ENCODE measurements around the gene IP6K3. TPM values are rescaled to one million over a fixed set of nuclear protein-coding genes. Genes with fewer than 3 reads are reported as not detected.

Gene IP6K3
- total RNA-seq, 4 donors from 2014 or later: 0.32 to 5.5 (median 2.8) TPM

GRCh38 chr6:33779290-33779689, 32.6 kb upstream of the IP6K3 start:
- no peaks in the 10 kb centered on the region for H3K27me3 ChIP-seq
- H3K4me1 ChIP-seq: peaks cover 0 to 26% (median 5%) of the 10 kb centered on the region in 3 donors
- TF ChIP-seq CTCF (IDR thresholded peaks at IDR 0.05) (no peak), POLR2A (IDR thresholded peaks at IDR 0.05) (no peak), POLR2AphosphoS5 (IDR thresholded peaks at IDR 0.05) (no peak), EP300 (IDR thresholded peaks at IDR 0.05) (no peak)
- no peak overlapping the region for H3K27ac ChIP-seq
- H3K36me3 ChIP-seq: peaks cover 5 to 100% of the 10 kb centered on the region in 2 donors
- no peak overlapping the region for H3K4me3 ChIP-seq
- no peaks in the 10 kb centered on the region for H3K9me3 ChIP-seq
- 79% methylated on average over 6 of the region's 7 CpGs; no CpG with 5 or more reads in 1 of the 2 donors for WGBS, 2 donors (ENCODE audit: low coverage in 1 of 2)
- no peak for ATAC-seq

GRCh38 chr6:33778444-33779121, 31.9 kb upstream of the IP6K3 start:
- Histone ChIP-seq H3K9me3 (no peaks in the 10 kb centered on the region), H3K36me3 (peaks cover 5 to 100% of the 10 kb centered on the region in 2 donors), H3K27ac (no peak overlapping the region), H3K27me3 (no peaks in the 10 kb centered on the region), H3K4me1 (peaks cover 0 to 19% (median 5%) of the 10 kb centered on the region in 3 donors), H3K4me3 (no peak overlapping the region)
- WGBS, 2 donors (ENCODE audit: low coverage in 1 of 2): 64 to 87% methylated on average over 3 to 4 of the region's 12 CpGs
- ATAC-seq: no peak
- TF ChIP-seq EP300 (IDR thresholded peaks at IDR 0.05): no peak
- TF ChIP-seq POLR2AphosphoS5 (IDR thresholded peaks at IDR 0.05): no peak
- TF ChIP-seq CTCF (IDR thresholded peaks at IDR 0.05): no peak
- TF ChIP-seq POLR2A (IDR thresholded peaks at IDR 0.05): no peak

GRCh38 chr6:33777398-33778388, 31.0 kb upstream of the IP6K3 start:
- Histone ChIP-seq H3K4me1 (peaks cover 0 to 24% (median 5%) of the 10 kb centered on the region in 3 donors), H3K27ac (no peak overlapping the region), H3K4me3 (no peak overlapping the region), H3K9me3 (no peaks in the 10 kb centered on the region), H3K36me3 (peaks cover 5 to 100% of the 10 kb centered on the region in 2 donors), H3K27me3 (no peaks in the 10 kb centered on the region)
- ATAC-seq: no peak
- TF ChIP-seq CTCF (IDR thresholded peaks at IDR 0.05): no peak
- TF ChIP-seq POLR2AphosphoS5 (IDR thresholded peaks at IDR 0.05): no peak
- TF ChIP-seq POLR2A (IDR thresholded peaks at IDR 0.05): no peak
- no peak for TF ChIP-seq EP300 (IDR thresholded peaks at IDR 0.05)
- 75 to 90% methylated on average over 4 to 14 of the region's 25 CpGs for WGBS, 2 donors (ENCODE audit: low coverage in 1 of 2)

- peaks cover 5 to 98% of the 10 kb centered on the region in 2 donors for H3K36me3 ChIP-seq
- H3K27ac ChIP-seq: no peak overlapping the region
Observed at GRCh38 chr6:33776764-33777163, 30.1 kb upstream of the IP6K3 start.

More at GRCh38 chr6:33776764-33777163, 30.1 kb upstream of the IP6K3 start:
- Histone ChIP-seq H3K27me3 (no peaks in the 10 kb centered on the region), H3K4me3 (no peak overlapping the region), H3K4me1 (peaks cover 0 to 28% (median 14%) of the 10 kb centered on the region in 3 donors), H3K9me3 (no peaks in the 10 kb centered on the region)
- 69% methylated on average over 6 of the region's 13 CpGs; no CpG with 5 or more reads in 1 of the 2 donors for WGBS, 2 donors (ENCODE audit: low coverage in 1 of 2)
- ATAC-seq: no peak
- TF ChIP-seq POLR2A (IDR thresholded peaks at IDR 0.05) (no peak), EP300 (IDR thresholded peaks at IDR 0.05) (no peak), CTCF (IDR thresholded peaks at IDR 0.05) (no peak), POLR2AphosphoS5 (IDR thresholded peaks at IDR 0.05) (no peak)
